H9 (cell line): ENCODE data around the gene SELENOI. TPM values are rescaled to one million over a fixed set of nuclear protein-coding genes. Genes with fewer than 3 reads are reported as not detected.

Experiments used
- DNase-seq: peaks from one replicate; pipeline ENCODE4 v3.0.0-alpha.2; 2017
- H2AFZ ChIP-seq: one replicate; pipeline ENCODE4 v1.6.1; 2013; ENCODE audit warnings: mild to moderate bottlenecking, low read length, control low read depth, moderate library complexity
- H2AK5ac ChIP-seq: 2 replicates; pipeline ENCODE4 v1.6.1; 2013; ENCODE audit warnings: low read length, control low read depth, mixed read lengths; ENCODE audit not compliant: insufficient read length
- H2BK120ac ChIP-seq: one replicate; pipeline ENCODE4 v1.6.1; 2013; ENCODE audit warnings: low read depth, mild to moderate bottlenecking, low read length, control low read depth, inconsistent platforms; ENCODE audit not compliant: poor library complexity, severe bottlenecking
- H2BK12ac ChIP-seq: 2 replicates; pipeline ENCODE4 v1.6.1; 2013; ENCODE audit warnings: low read length, control low read depth, mixed read lengths, low read depth; ENCODE audit not compliant: insufficient read length
- H2BK15ac ChIP-seq: 2 replicates; pipeline ENCODE4 v1.6.1; 2013; ENCODE audit warnings: low read depth, low read length, control low read depth
- H2BK20ac ChIP-seq: one replicate; pipeline ENCODE4 v1.6.1; 2013; ENCODE audit warnings: low read depth, mild to moderate bottlenecking, low read length, control low read depth, inconsistent platforms; ENCODE audit not compliant: poor library complexity, severe bottlenecking
- H2BK5ac ChIP-seq: 2 replicates; pipeline ENCODE4 v1.6.1; 2013; ENCODE audit warnings: low read length, control low read depth, mixed read lengths; ENCODE audit not compliant: insufficient read length
- H3K14ac ChIP-seq: 2 replicates; pipeline ENCODE4 v1.6.1; 2013; ENCODE audit warnings: low read length, control low read depth; ENCODE audit not compliant: insufficient read depth
- H3K18ac ChIP-seq: 2 replicates; pipeline ENCODE4 v1.6.1; 2013; ENCODE audit warnings: low read depth, mild to moderate bottlenecking, mixed read lengths, low read length, control low read depth; ENCODE audit not compliant: insufficient read length
- H3K23ac ChIP-seq: 2 replicates; pipeline ENCODE4 v1.6.1; 2013; ENCODE audit warnings: low read length, control low read depth, mixed read lengths, low read depth; ENCODE audit not compliant: insufficient read length
- H3K23me2 ChIP-seq: 2 replicates; pipeline ENCODE4 v1.6.1; 2013; ENCODE audit warnings: low read depth, mild to moderate bottlenecking, mixed read lengths, low read length, control low read depth; ENCODE audit not compliant: insufficient read length, poor library complexity, severe bottlenecking
- H3K27ac ChIP-seq: 2 replicates; pipeline ENCODE4 v1.5.1; 2013; ENCODE audit warnings: low read length, control low read depth, mixed read lengths, low read depth; ENCODE audit not compliant: insufficient read length
- H3K27me3 ChIP-seq: 2 replicates; pipeline ENCODE4 v1.6.1; 2013; ENCODE audit warnings: low read length, control low read depth, inconsistent platforms; ENCODE audit not compliant: insufficient read depth
- H3K4ac ChIP-seq: 2 replicates; pipeline ENCODE4 v1.6.1; 2013; ENCODE audit warnings: low read depth, mild to moderate bottlenecking, control low read depth, inconsistent platforms, low read length, moderate library complexity
- H3K4me1 ChIP-seq: 2 replicates; pipeline ENCODE4 v1.6.1; 2013; ENCODE audit warnings: low read length, control low read depth, inconsistent platforms; ENCODE audit not compliant: insufficient read depth
- H3K4me2 ChIP-seq: 2 replicates; pipeline ENCODE4 v1.6.1; 2013; ENCODE audit warnings: low read length, control low read depth, mixed read lengths; ENCODE audit not compliant: insufficient read length, insufficient read depth
- H3K56ac ChIP-seq: 2 replicates; pipeline ENCODE4 v1.6.1; 2013; ENCODE audit warnings: low read depth, mild to moderate bottlenecking, mixed read lengths, low read length, control low read depth; ENCODE audit not compliant: insufficient read length
- H3K79me1 ChIP-seq: 2 replicates; pipeline ENCODE4 v1.6.1; 2013; ENCODE audit warnings: low read depth, mild to moderate bottlenecking, moderate library complexity, low read length, control low read depth, inconsistent platforms; ENCODE audit not compliant: insufficient read depth, poor library complexity, severe bottlenecking
- H3K79me2 ChIP-seq: 2 replicates; pipeline ENCODE4 v1.6.1; 2013; ENCODE audit warnings: low read length, control low read depth, inconsistent platforms; ENCODE audit not compliant: insufficient read depth
- H3K9ac ChIP-seq: 2 replicates; pipeline ENCODE4 v1.6.1; 2013; ENCODE audit warnings: low read length, control low read depth, mixed read lengths; ENCODE audit not compliant: insufficient read length; ENCODE audit errors: extremely low read depth
- H3K9me3 ChIP-seq: one replicate; pipeline ENCODE4 v1.6.1; 2013; ENCODE audit warnings: low read depth, low read length, inconsistent platforms; ENCODE audit not compliant: control insufficient read depth
- H3T11ph ChIP-seq: one replicate; pipeline ENCODE4 v1.6.1; 2013; ENCODE audit warnings: mild to moderate bottlenecking, low read length, control low read depth, inconsistent platforms
- H4K20me1 ChIP-seq: one replicate; pipeline ENCODE4 v1.6.1; 2013; ENCODE audit not compliant: control insufficient read depth, insufficient read length, insufficient read depth
- H4K5ac ChIP-seq: 2 replicates; pipeline ENCODE4 v1.6.1; 2013; ENCODE audit warnings: low read depth, mild to moderate bottlenecking, mixed read lengths, low read length, control low read depth; ENCODE audit not compliant: insufficient read length
- H4K8ac ChIP-seq: replicated peaks from 2 replicates; pipeline ENCODE4 v1.6.1; 2013; ENCODE audit warnings: low read length, control low read depth, mixed read lengths, low read depth; ENCODE audit not compliant: insufficient read length
- H4K91ac ChIP-seq: 2 replicates; pipeline ENCODE4 v1.6.1; 2013; ENCODE audit warnings: low read depth, mild to moderate bottlenecking, moderate library complexity, mixed read lengths, low read length, control low read depth; ENCODE audit not compliant: insufficient read length
- H3K27ac Mint-ChIP-seq, 3 experiments: 2 replicates in 2 of 3; 3 replicates in 1 of 3; pipeline ENCODE4 v1.8.0; 2020 to 2021; ENCODE audit warnings: mixed read lengths in 3 of 3, mild to moderate bottlenecking in 1 of 3, moderate library complexity in 1 of 3
- H3K27me3 Mint-ChIP-seq: 2 replicates; pipeline ENCODE4 v1.8.0; 2021; ENCODE audit warnings: low read depth, mild to moderate bottlenecking, moderate library complexity, mixed read lengths
- H3K36me3 Mint-ChIP-seq, 3 experiments: 2 replicates in 2 of 3; 3 replicates in 1 of 3; pipeline ENCODE4 v1.8.0; 2020 to 2021; ENCODE audit warnings: low read depth in 3 of 3, mixed read lengths in 3 of 3; ENCODE audit not compliant: insufficient read depth in 1 of 3
- H3K4me1 Mint-ChIP-seq, 2 experiments: 2 replicates each; pipeline ENCODE4 v1.8.0; 2020; ENCODE audit warnings: mixed read lengths in 2 of 2
- H3K4me3 Mint-ChIP-seq, 2 experiments: 2 replicates in 1 of 2; 3 replicates in 1 of 2; pipeline ENCODE4 v1.8.0; 2020 to 2021; ENCODE audit warnings: mild to moderate bottlenecking in 2 of 2, mixed read lengths in 2 of 2, moderate library complexity in 1 of 2
- H3K9me3 Mint-ChIP-seq, 2 experiments: 2 replicates in 1 of 2; 3 replicates in 1 of 2; pipeline ENCODE4 v1.8.0; 2020; ENCODE audit warnings: mild to moderate bottlenecking in 2 of 2, mixed read lengths in 2 of 2, moderate library complexity in 1 of 2
- CTCF ChIP-seq: fragments of 200-600 bp; sonication (generic); conservative IDR thresholded peaks from 3 replicates; pipeline ENCODE4 v1.8.0; 2021; ENCODE audit warnings: antibody characterized with exemption, mild to moderate bottlenecking
- WGBS: extraction: QIAGEN DNeasy Blood & Tissue Kit; methylation state at CpG from one replicate; pipeline ENCODE4 v1.1.7; 2013; ENCODE audit warnings: missing lambda C conversion rate, low lambda C conversion rate, mixed read lengths; ENCODE audit not compliant: insufficient read length; ENCODE audit errors: extremely low coverage; 5-methylcytosine and 5-hydroxymethylcytosine counted together
- total RNA-seq: library from RNA; stranded (reverse); gene quantifications from 2 replicates; pipeline ENCODE4 v1.2.1, GENCODE V29; 2021

The SELENOI gene
- total RNA-seq, 1 experiment from 2014 or later: 41.9 TPM

- TF ChIP-seq CTCF: no peak
- Histone ChIP-seq H2AFZ (no peak overlapping the region), H3K9me3 (no peaks in the 10 kb centered on the region), H3K27me3 (no peaks in the 10 kb centered on the region), H2BK12ac (no peak overlapping the region), H4K20me1 (no peaks in the 10 kb centered on the region), H2BK20ac (no peak overlapping the region), H3T11ph (no peak overlapping the region), H3K14ac (no peak overlapping the region), H3K4ac (no peak overlapping the region), H3K18ac (no peak overlapping the region), H3K79me2 (no peaks in the 10 kb centered on the region), H3K4me1 (no peaks in the 10 kb centered on the region), H2BK5ac (no peak overlapping the region), H3K27ac (no peak overlapping the region), H3K56ac (no peak overlapping the region), H3K4me2 (no peak overlapping the region), H3K23me2 (no peaks in the 10 kb centered on the region), H3K9ac (no peak overlapping the region), H2BK15ac (no peak overlapping the region), H4K5ac (no peak overlapping the region), H2AK5ac (no peak overlapping the region), H3K79me1 (no peaks in the 10 kb centered on the region), H4K8ac (no peak overlapping the region), H2BK120ac (no peak overlapping the region), H3K23ac (no peak overlapping the region), H4K91ac (no peak overlapping the region)
- Mint-ChIP-seq H3K27me3 (no peaks in the 10 kb centered on the region; the same call in 1 of the 2 replicates), H3K36me3 (peaks cover 0 to 2% (median 0%) of the 10 kb centered on the region in 3 experiments; a peak in 1 of 7 replicates), H3K27ac (no peak overlapping the region), H3K4me3 (no peak overlapping the region), H3K4me1 (no peaks in the 10 kb centered on the region), H3K9me3 (no peaks in the 10 kb centered on the region)
- no peak for DNase-seq
- WGBS: no CpG with 5 or more reads among the region's 2 CpGs
Observed at GRCh38 chr2:26442301-26442700, 96.4 kb downstream of the SELENOI start.
